Measurements from ENCODE around the gene WRAP73. TPM values are rescaled to one million over a fixed set of nuclear protein-coding genes. Genes with fewer than 3 reads are reported as not detected.

Gene WRAP73
- 10 to 100 TPM; 19.2 to 26.3 (median 21.0) TPM for total RNA-seq
- long read RNA-seq, donor 1, transcript WRAP73-202 (11 exons, 1,998 nt): minor isoform, 6 of 36 reads
- long read RNA-seq, donor 1, transcript WRAP73-201 (12 exons, 1,665 nt): major isoform, 15 of 36 reads
- long read RNA-seq, donor 1, partial matches to known transcripts: 10 of 36 reads
- long read RNA-seq, donor 1, other reads (novel, unspliced or antisense): 5 of 36 reads
- long read RNA-seq, donor 2, transcript WRAP73-202 (11 exons, 1,998 nt): minor isoform, 5 of 29 reads
- long read RNA-seq, donor 2, transcript WRAP73-201 (12 exons, 1,665 nt): major isoform, 13 of 29 reads
- long read RNA-seq, donor 2, partial matches to known transcripts: 1 of 29 reads
- long read RNA-seq, donor 2, other reads (novel, unspliced or antisense): 9 of 29 reads

GRCh38 chr1:3649342-3650247 lies at the start of gene WRAP73:
Gene WRAP73 (minus strand): TSS chr1:3650103. CDS start chr1:3649999, 104 bp downstream.
- peak; percentile 97 for ATAC-seq

GRCh38 chr1:3699596-3699995 lies 49.7 kb upstream of the WRAP73 start:
- no peak for TF ChIP-seq CTCF (IDR thresholded peaks at IDR 0.05)
- intact Hi-C loops (cut with DNase I, micrococcal nuclease): no loop called here
- no peak for ATAC-seq

More at GRCh38 chr1:3649342-3650247, at the start of gene WRAP73:
- peaks cover 35% of the 10 kb centered on the region for H3K4me1 ChIP-seq (ENCODE audit: low read depth)
- intact Hi-C loops (cut with DNase I, micrococcal nuclease): no loop called here
- H3K4me3 ChIP-seq: peak within 1 kb of the TSS; percentile 93
- H3K36me3 ChIP-seq (ENCODE audit: low read depth): no peaks in the 10 kb centered on the region
- no peak for TF ChIP-seq CTCF (IDR thresholded peaks at IDR 0.05)
- DNase-seq: peak; percentile 91 to 94 (median 92)
- no peaks in the 10 kb centered on the region for H3K9me3 ChIP-seq

GRCh38 chr1:3698660-3699408 lies 48.9 kb upstream of the WRAP73 start:
- intact Hi-C loops (cut with DNase I, micrococcal nuclease): no loop called here
- no peak for ATAC-seq
- no peaks in the 10 kb centered on the region for H3K9me3 ChIP-seq
- H3K4me3 ChIP-seq: no peak overlapping the region
- no peak for TF ChIP-seq CTCF (IDR thresholded peaks at IDR 0.05)
- H3K4me1 ChIP-seq (ENCODE audit: low read depth): no peaks in the 10 kb centered on the region
- DNase-seq: no peak
- no peaks in the 10 kb centered on the region for H3K36me3 ChIP-seq (ENCODE audit: low read depth)

More at GRCh38 chr1:3699596-3699995, 49.7 kb upstream of the WRAP73 start:
- H3K4me1 ChIP-seq (ENCODE audit: low read depth): no peaks in the 10 kb centered on the region
- H3K9me3 ChIP-seq: no peaks in the 10 kb centered on the region
- no peak for DNase-seq
- H3K36me3 ChIP-seq (ENCODE audit: low read depth): no peaks in the 10 kb centered on the region
- H3K4me3 ChIP-seq: no peak overlapping the region

- no peak for TF ChIP-seq CTCF (IDR thresholded peaks at IDR 0.05)
- peak in 2 of 3 donors; percentile 41 to 50 for DNase-seq
- intact Hi-C loops (cut with DNase I, micrococcal nuclease): no loop called here
- Histone ChIP-seq H3K4me1 (ENCODE audit: low read depth) (no peaks in the 10 kb centered on the region), H3K36me3 (ENCODE audit: low read depth) (no peaks in the 10 kb centered on the region), H3K4me3 (no peak overlapping the region), H3K9me3 (no peaks in the 10 kb centered on the region)
- ATAC-seq: peak; percentile 59
Measured at GRCh38 chr1:3697810-3698209, 47.9 kb upstream of the WRAP73 start.

- intact Hi-C loops (cut with DNase I, micrococcal nuclease): no loop called here
- no peaks in the 10 kb centered on the region for H3K36me3 ChIP-seq (ENCODE audit: low read depth)
- no peak for TF ChIP-seq CTCF (IDR thresholded peaks at IDR 0.05)
- DNase-seq: no peak
- H3K9me3 ChIP-seq: no peaks in the 10 kb centered on the region
- no peak for ATAC-seq
- H3K4me3 ChIP-seq: no peak overlapping the region
- H3K4me1 ChIP-seq (ENCODE audit: low read depth): no peaks in the 10 kb centered on the region
Measured at GRCh38 chr1:3697104-3697503, 47.2 kb upstream of the WRAP73 start.
